ENCODE measurements around the gene DDC.

DNA sequence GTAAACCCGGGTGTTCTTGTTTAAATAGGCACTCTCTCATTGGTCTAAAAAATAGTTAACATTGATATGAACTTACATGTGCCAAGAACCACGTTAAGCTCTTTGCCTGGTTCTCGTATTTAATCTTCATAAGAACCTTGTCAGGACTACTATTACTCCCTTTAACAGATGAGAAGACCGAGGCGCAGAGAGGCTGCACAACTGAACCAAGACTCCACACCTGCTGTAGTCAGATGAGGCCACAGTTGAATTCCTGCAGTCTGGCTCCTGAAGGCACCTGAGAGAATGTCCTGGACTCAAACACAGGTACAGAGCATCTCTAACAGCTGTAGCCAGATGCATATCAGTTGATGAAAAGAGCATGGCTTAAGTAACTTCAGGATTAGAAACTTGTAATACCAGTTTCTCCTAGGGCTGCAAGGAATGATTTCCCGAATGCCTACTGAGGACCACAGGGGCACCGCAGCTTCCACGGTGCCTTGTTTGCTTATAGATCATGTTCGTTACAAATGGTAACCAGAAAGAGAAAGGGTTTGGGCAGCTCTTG lies 9.5 kb downstream of the DDC start:
- TF ChIP-seq POLR2A (IDR thresholded peaks at IDR 0.05), result no peak
- TF ChIP-seq, protein P1, sequence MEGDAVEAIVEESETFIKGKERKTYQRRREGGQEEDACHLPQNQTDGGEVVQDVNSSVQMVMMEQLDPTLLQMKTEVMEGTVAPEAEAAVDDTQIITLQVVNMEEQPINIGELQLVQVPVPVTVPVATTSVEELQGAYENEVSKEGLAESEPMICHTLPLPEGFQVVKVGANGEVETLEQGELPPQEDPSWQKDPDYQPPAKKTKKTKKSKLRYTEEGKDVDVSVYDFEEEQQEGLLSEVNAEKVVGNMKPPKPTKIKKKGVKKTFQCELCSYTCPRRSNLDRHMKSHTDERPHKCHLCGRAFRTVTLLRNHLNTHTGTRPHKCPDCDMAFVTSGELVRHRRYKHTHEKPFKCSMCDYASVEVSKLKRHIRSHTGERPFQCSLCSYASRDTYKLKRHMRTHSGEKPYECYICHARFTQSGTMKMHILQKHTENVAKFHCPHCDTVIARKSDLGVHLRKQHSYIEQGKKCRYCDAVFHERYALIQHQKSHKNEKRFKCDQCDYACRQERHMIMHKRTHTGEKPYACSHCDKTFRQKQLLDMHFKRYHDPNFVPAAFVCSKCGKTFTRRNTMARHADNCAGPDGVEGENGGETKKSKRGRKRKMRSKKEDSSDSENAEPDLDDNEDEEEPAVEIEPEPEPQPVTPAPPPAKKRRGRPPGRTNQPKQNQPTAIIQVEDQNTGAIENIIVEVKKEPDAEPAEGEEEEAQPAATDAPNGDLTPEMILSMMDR (IDR thresholded peaks at IDR 0.05), result no peak

Data from esophagus squamous epithelium (tissue), 4 donors.